Endothelial cell of umbilical vein (primary cell): ENCODE measurements around the gene COG2.

Source experiments
- EZH2 ChIP-seq: IDR thresholded peaks from 2 replicates; pipeline ENCODE4 v1.6.1; 2012; ENCODE audit warnings: borderline replicate concordance, low read depth, mild to moderate bottlenecking, moderate library complexity, low read length, inconsistent platforms; ENCODE audit not compliant: severe bottlenecking
- POLR2A ChIP-seq: IDR thresholded peaks from 2 replicates; pipeline ENCODE4 v1.6.1; 2012; ENCODE audit warnings: low read depth, mild to moderate bottlenecking, control low read depth, low read length
- POLR2AphosphoS5 ChIP-seq: IDR thresholded peaks from 2 replicates; pipeline ENCODE4 v1.6.1; 2012; ENCODE audit warnings: low read depth, mild to moderate bottlenecking, control low read depth, low read length, moderate library complexity; ENCODE audit not compliant: insufficient read depth
- TF ChIP-seq, protein P1 (sequence below): IDR thresholded peaks from 2 replicates; pipeline ENCODE4 v1.6.1; 2011; ENCODE audit not compliant: insufficient read depth, insufficient read length
- TF ChIP-seq, protein P2 (sequence below), 2 donors: IDR thresholded peaks; 1 replicate in 1 of 2; 2 replicates in 1 of 2; pipeline ENCODE4 v1.5.1; 2011; ENCODE audit warnings: low read length in 2 of 2, mild to moderate bottlenecking in 2 of 2, moderate library complexity in 2 of 2, control low read depth in 1 of 2, inconsistent platforms in 1 of 2, low read depth in 1 of 2; ENCODE audit not compliant: insufficient read depth in 1 of 2; ENCODE audit errors: extremely low read depth in 1 of 2

DNA sequence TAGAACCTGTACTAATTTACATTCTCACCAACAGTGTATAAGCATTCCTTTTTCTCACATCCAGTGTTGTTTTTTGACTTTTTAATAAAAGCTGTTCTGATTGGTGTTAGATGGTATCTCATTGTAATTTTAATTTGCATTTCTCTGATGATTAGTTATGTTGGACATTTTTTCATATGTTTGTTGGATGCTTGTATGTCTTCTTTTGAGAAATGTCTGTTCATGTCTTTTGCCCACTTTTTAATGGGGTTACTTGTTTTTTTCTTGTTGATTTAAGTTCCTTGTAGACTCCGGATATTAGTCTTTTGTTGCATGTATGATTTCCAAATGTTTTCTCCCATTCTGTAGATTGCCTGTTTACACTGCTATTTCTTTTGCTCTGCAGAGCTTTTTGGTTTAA is 8.0 kb downstream of the COG2 start:
- TF ChIP-seq EZH2 (no peak), POLR2AphosphoS5 (no peak), POLR2A (no peak)
- TF ChIP-seq, protein P1, sequence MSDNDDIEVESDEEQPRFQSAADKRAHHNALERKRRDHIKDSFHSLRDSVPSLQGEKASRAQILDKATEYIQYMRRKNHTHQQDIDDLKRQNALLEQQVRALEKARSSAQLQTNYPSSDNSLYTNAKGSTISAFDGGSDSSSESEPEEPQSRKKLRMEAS, result no peak
- TF ChIP-seq, protein P2, sequence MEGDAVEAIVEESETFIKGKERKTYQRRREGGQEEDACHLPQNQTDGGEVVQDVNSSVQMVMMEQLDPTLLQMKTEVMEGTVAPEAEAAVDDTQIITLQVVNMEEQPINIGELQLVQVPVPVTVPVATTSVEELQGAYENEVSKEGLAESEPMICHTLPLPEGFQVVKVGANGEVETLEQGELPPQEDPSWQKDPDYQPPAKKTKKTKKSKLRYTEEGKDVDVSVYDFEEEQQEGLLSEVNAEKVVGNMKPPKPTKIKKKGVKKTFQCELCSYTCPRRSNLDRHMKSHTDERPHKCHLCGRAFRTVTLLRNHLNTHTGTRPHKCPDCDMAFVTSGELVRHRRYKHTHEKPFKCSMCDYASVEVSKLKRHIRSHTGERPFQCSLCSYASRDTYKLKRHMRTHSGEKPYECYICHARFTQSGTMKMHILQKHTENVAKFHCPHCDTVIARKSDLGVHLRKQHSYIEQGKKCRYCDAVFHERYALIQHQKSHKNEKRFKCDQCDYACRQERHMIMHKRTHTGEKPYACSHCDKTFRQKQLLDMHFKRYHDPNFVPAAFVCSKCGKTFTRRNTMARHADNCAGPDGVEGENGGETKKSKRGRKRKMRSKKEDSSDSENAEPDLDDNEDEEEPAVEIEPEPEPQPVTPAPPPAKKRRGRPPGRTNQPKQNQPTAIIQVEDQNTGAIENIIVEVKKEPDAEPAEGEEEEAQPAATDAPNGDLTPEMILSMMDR (IDR thresholded peaks at IDR 0.05; ENCODE audit: extremely low read depth in 1 of 2, insufficient read depth in 1 of 2, low read depth in 1 of 2, low read length in 2 of 2), result no peak
